NCI-H2227 (cell line): ENCODE measurements around the gene HS2ST1.
"Not testable (repeated sequence)": the region's sequence is repeated elsewhere in the genome, so short reads cannot be mapped to it uniquely, and the experiment has no call there.

Source experiments
- DNase-seq: peaks from one replicate; lab custom pipeline; 2025; ENCODE audit not compliant: unreplicated experiment; lab: John Stamatoyannopoulos, UW

HS2ST1 gene

DNA sequence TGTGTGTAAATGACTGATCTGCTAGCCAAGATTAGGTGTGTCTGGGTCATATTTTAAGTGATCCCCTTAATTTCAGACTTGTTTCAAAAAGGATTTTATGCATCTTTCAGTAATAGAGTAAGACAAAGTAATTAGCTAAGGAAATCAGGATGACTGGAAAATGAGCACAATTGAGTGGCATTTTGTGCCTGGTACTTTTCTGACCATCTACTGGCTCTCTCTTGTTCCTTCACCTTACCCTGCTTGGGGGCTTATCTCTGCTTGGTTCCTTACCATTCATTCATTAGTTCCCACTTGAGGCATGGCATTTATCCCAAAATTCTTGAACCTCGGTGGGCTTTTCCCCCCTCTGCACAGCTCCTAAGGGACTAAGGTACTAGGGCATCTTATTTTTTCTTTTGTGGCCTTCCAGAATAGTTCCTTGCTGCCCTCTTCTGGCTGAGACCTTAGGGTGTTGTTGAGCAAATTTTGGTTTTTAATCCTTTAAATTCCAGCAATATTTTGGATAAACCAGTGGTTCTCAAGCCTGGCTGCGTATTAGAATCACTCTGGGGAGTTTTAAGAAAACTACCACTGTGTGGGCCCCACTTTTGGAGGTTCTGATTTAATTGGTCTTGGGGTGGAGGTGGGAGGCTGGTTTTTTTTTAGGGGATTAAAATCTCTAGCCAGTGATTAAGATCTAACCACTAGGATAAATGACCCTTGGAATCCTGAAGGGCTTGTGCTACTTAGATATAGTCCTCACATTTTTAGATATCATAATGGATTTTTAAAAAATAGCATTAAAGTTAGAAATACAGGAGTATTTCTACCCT, 50.8 kb downstream of the HS2ST1 start:
- peak; percentile 31 for DNase-seq

DNA sequence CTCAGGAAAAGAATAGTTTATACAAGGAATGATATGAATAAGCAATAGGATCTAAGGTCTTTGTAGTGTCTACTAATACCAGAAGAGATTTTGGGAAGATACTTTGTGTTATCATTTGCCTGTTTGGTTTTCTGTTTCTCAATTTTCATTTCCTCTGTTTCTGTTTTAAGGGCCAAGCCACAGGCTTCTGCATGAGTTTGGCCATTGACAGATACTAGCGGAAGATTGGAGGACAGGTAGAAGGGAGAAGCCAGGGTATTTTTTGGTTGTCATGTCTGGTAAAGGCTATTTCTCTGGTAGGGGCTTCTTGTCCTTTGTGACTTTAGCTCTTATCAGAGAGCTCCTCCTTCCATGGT, 51.4 kb downstream of the HS2ST1 start:
- no peak for DNase-seq

- no peak for DNase-seq
These were observed 56.5 kb downstream of the HS2ST1 start for GRCh38 chr1:86970938-86971337.

DNA sequence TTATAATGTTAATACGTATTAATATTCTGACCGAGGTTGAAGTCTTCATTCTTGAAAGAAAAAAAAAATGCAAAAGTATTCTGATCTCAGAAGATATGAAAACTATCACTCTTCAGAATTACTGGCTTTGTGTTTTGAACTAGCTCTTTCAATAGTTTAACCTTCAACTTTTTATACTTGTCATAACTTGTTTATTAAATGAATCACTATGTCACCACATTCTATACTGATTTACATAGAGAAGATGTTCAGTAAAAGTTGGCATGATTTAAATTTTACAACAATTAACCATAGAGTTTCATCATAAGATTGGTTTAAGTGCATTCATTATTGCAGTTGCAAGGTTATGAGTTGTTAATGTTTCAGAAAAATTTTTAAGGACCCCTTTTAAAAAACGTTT, 57.3 kb downstream of the HS2ST1 start:
- DNase-seq, result no peak

DNA sequence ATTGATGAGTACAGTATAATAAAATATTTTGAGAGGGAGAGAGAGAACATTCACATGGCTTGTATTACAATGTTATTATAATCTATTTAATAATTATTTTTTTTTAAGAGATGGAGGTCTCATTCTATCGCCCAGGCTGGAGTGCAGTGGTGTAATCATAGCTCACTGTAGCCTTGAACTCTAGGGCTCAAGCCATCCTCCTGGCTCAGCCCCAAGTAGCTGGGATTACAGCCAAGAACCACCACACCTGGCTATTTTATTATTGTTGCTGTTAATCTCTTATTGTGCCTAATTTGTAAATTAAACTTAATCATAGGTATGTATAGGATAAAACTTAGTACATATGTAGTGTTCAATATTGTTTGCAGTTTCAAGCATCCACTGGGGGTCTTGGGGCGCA, 57.8 kb downstream of the HS2ST1 start:
- no peak for DNase-seq

DNA sequence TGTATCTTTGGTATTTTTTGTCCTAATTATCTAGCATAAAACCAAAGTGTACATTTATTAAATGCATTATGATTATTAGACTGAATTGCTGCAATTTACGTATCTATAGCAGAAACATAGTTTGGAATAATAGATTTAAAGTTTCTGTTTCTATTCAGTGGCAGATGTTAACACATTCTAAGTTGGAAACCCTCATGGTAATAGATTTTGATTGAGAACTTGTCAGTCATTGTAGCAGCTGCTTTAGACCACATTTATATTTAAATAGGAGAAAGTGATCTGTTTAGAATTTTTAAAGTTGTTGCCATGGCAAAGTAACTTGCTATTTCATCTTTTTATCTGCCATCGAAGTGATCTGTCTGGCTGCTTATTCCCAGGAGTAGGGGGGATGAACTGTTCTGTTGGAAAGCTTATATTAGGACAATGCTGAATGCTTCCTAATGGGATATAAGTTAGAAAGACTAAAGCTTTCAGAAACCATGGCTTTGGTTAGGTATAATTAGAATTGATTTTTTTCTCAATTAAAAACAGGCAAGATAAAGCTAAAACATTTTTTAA, 61.6 kb downstream of the HS2ST1 start:
- no peak for DNase-seq

DNA sequence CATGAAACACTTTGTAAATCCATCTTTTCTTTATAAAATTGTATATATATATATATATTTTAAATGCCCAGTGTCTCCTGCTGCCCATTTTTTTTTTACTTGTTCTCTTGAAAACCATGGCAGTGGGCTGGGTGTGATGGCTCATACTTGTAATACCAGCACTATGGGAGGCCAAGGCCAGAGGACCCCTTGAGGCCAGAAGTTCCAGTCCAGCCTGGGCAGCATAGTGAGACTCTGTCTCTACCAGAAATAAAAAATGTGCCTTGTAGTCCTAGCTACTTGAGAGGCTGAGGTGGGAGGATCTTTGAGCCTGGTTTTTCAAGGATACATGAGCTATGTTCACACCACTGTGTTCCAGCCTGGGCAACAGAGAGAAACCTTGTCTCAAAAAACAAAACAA, 62.2 kb downstream of the HS2ST1 start:
- DNase-seq, result no peak

GRCh38 chr1:86981482-86982213, 67.2 kb downstream of the HS2ST1 start:
- no peak for DNase-seq

- DNase-seq, result not testable (repeated sequence)
These were observed 69.2 kb downstream of the HS2ST1 start for GRCh38 chr1:86983677-86984076.

- DNase-seq, result no peak
These were observed 73.0 kb downstream of the HS2ST1 start for GRCh38 chr1:86987446-86987845.

DNA sequence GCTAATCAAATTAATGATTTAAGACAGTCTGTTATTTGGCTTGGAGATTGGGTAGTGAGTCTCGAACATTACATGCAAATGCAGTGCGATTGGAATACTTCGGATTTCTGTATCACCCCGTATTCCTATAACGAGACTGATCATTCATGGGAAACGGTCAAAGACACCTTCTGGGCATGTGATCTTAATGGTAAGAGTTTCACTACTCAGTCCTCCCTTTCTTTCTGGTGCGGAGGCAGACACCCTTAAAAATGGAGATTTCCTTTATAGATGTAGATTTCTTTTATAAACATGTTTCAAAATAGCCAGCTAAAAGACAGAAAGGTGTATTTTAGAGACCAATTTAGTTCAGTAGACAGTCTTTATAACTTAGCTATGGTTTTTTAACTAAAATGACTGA, 74.4 kb downstream of the HS2ST1 start:
- no peak for DNase-seq

- DNase-seq, result not testable (repeated sequence)
These were observed 75.3 kb downstream of the HS2ST1 start for GRCh38 chr1:86989690-86990089.

- no peak for DNase-seq
These were observed 76.4 kb downstream of the HS2ST1 start for GRCh38 chr1:86990826-86991225.

DNA sequence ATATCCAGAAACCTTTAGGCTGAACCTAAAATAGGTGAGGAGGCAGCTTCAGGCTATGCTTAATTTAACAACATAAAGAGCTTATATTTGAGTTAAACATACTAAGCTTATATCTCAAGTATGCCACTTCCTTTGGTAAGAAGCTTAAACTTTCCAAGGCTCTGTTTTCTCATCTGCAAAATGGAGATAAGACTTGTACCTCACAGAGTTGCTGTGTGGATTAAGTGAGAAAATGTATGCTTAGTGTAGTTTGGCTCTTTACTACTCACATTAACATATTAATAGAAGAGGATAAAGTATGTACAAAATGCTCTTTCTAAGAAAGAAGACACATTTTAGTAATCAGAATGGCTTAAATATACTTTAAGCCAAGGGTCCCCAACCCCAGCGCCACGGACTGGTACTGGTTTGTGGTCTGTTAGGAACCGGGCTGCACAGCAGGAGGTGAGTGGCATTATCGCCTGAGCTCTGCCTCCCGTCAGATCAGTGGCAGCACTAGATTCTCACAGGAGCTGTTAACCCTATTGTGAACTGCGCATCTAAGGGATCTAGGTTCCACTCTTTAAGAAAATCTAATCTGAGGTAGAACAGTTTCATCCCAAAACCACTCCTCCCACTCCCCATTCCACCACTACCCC, 77.2 kb downstream of the HS2ST1 start:
- DNase-seq, result no peak

GRCh38 chr1:86992861-86993260, 78.4 kb downstream of the HS2ST1 start:
- no peak for DNase-seq

- DNase-seq, result no peak
These were observed 79.0 kb downstream of the HS2ST1 start for GRCh38 chr1:86993269-86993985.

DNA sequence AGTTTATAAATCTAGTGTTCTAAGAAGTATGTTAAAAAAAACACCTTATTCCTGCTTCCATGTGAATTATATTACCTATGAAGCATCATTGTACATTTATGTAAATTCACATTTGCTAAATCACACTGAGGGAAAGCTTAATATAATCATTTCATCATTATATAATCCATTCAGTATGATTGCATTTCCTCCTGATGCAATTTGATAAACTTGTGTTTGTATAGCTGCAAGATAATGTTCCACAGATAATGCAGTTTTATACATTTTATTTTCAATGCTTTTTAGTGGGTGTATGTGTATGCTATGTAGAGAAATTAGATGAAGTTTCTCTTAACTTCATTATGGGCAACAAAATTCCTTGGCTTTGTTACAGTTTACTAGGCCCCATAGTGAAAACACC, 79.6 kb downstream of the HS2ST1 start:
- DNase-seq, result no peak

DNA sequence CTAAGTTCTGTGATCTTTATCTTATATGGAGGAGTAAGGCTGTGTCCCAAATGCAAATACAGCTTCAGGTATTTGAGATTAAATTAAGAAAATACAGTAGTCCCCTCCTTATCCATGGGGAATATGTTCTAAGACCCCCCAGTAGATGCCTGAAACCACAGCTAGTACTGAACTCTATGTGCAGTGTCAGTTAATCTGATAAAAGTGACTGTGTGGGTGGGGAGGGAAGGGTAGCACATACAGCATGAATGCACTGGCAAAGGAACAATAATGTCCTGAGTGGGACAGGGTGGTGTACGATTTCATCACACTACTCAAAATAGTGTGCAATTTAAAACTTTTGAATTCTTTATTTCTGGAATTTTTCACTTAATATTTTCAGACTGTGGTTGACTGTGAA, 83.1 kb downstream of the HS2ST1 start:
- no peak for DNase-seq

- DNase-seq, result no peak
These were observed 83.8 kb downstream of the HS2ST1 start for GRCh38 chr1:86998280-86998679.

DNA sequence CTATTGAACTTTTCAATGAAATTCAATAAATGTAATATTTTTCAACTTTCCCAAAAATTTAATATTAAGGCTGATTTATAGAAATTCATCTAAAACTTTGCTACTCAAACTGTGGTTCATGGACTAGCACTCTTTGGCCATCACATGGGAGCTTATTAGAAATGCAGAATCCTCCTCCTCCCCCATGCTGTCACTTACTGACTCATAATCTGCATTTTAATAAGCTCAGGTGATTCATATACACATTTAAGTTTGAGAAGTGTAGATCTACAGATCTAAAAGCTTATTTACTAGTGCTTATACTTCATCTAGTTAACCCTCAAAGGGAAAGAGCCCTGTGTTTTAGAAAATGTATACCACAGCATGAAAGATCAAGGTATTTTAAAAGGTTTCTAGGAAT, 84.3 kb downstream of the HS2ST1 start:
- no peak for DNase-seq

DNA sequence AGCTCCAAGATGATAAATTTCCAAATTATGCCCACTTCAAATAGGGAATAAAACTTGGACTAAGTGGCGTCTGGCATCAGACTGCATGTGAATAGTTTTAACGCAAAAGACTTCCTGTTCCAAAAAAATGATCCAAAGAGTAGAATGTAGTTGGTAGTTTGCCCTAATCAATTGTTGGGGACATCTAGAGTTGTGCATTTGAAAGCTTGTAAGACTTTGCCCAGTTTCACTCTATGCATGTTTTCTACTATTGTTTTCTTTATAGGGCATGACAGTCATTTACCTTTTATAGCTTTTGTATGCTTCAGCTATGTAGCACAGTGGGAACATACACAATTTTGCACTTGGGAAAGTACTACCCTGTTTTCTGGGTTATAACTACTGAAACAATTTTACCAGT, 86.0 kb downstream of the HS2ST1 start:
- no peak for DNase-seq
